ENCODE measurements around the gene SBK3. TPM values are rescaled to one million over a fixed set of nuclear protein-coding genes. Genes with fewer than 3 reads are reported as not detected.
"Not testable (repeated sequence)": the region's sequence is repeated elsewhere in the genome, so short reads cannot be mapped to it uniquely, and the experiment has no call there.

The SBK3 gene
- total RNA-seq, 4 donors from 2014 or later, result not detected

DNA sequence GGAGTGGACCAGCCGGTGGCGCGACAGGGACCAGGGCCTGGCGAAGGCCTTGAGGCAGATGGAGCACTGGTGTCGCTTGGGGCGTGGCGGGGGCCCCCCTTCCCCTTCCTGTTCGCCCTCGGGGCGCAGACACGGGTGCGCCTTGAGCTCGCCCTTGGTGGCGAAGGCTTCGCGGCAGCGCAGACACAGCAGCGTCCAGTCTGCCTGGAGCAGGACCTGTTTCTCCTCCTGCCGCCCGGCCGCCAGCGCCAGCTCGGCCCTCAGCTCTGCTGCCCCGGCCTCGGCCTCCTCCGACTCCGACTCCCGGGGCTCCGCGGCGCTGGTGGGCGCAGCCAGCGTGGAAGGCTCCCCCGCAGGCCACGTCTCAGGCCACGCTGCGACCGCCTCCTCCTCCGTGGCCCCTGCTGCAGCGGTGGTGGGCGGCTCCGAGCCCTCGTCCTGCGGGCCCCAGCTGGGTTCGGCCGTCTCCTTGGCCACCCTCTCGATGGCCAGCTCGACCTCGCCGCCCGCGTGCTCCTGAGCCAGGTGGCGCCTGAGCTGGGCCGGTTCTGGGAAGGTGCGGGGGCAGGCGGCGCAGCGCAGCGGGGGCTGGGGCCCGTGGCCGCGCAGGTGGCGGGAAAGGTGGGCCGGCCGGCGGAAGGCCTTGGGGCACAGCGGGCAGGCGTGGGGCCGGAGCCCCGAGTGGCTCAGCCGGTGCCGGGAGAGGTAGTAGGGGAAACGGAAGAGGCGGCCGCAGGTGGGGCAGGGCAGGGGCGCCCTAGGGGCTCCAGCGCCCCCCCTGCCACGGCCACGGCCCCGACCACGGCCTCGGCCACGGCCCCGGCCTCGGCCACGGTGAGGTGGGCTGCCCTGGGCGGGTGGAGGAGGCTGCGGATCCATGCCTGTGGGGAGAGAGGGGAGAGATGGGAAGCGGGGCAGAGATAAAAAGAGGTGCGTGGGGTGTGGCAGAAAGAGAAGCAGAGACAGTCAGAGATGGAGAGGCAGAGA is 33.7 kb upstream of the SBK3 start:
- 93 to 95% methylated on average over 7 to 79 of the region's 90 CpGs for WGBS, 2 donors (ENCODE audit: low coverage in 1 of 2)
- peak overlapping the region in 1 of 4 donors; percentile 94 for H3K27ac ChIP-seq
- H3K4me3 ChIP-seq, result peak overlapping the region in 2 of 4 donors; percentile 71 to 95
- H3K4me1 ChIP-seq, result peaks cover 0 to 25% (median 17%) of the 10 kb centered on the region in 4 donors
- H3K27me3 ChIP-seq, result no peaks in the 10 kb centered on the region
- intact Hi-C loops (cut with DNase I; ENCODE audit: low total_unique reads), result no loop called here
- DNase-seq, result no peak
- in situ Hi-C loops (cut with MboI; ENCODE audit: low pct_ligation_motif_present in 1 of 4, low pct_unique_long_range_greater_than_20kb in 1 of 4, low sequenced_read_pairs in 3 of 4), result no loop called here
- peaks cover 0 to 6% (median 0%) of the 10 kb centered on the region in 4 donors for H3K36me3 ChIP-seq
- no peaks in the 10 kb centered on the region for H3K9me3 ChIP-seq
- TF ChIP-seq EP300 (IDR thresholded peaks at IDR 0.05; ENCODE audit: low read depth) (no peak), POLR2A (IDR thresholded peaks at IDR 0.05) (no peak), POLR2AphosphoS5 (IDR thresholded peaks at IDR 0.05) (no peak)
- TF ChIP-seq, protein P1, sequence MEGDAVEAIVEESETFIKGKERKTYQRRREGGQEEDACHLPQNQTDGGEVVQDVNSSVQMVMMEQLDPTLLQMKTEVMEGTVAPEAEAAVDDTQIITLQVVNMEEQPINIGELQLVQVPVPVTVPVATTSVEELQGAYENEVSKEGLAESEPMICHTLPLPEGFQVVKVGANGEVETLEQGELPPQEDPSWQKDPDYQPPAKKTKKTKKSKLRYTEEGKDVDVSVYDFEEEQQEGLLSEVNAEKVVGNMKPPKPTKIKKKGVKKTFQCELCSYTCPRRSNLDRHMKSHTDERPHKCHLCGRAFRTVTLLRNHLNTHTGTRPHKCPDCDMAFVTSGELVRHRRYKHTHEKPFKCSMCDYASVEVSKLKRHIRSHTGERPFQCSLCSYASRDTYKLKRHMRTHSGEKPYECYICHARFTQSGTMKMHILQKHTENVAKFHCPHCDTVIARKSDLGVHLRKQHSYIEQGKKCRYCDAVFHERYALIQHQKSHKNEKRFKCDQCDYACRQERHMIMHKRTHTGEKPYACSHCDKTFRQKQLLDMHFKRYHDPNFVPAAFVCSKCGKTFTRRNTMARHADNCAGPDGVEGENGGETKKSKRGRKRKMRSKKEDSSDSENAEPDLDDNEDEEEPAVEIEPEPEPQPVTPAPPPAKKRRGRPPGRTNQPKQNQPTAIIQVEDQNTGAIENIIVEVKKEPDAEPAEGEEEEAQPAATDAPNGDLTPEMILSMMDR (IDR thresholded peaks at IDR 0.05), result no peak

DNA sequence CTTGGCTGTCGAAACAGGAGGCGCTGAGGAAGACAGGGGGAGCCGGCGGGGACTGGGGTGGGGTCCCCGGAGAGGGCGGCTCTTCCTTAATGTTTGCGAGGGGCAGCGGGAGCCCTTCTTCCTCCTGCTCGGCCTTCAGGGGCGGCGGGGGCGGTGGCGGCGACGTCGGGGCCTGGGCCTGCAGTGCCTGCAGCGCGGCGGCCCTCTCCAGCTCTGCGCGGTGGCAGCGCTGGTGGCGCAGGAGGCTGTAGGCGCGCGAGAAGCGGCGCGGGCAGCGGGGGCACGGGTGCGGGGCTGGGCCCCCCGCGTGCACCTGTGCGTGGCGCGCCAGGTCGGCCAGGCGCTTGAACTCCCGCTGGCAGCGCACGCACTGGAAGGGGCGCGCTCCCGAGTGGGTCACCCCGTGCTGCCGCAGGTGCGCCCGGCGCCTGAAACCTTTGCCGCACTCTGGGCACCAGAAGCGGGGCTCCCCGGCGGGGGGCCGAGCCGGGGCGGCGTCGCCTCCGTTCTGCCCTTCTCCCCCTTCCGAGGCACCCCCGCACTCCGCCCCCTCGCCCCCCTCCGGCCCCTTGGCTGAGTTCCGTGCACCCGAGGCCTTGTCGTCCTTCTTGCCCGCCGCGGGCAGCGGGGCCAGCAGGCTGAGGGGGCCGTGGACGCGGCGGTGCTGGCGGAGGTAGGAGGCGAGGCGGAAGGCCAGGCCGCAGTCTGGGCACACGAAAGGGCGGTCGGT is 32.9 kb upstream of the SBK3 start:
- Histone ChIP-seq H3K36me3 (peaks cover 0 to 6% (median 0%) of the 10 kb centered on the region in 4 donors), H3K9me3 (no peaks in the 10 kb centered on the region), H3K4me3 (no peak overlapping the region), H3K27ac (no peak overlapping the region), H3K4me1 (peaks cover 0 to 25% (median 17%) of the 10 kb centered on the region in 4 donors), H3K27me3 (no peaks in the 10 kb centered on the region)
- no peak for DNase-seq
- 96% methylated on average over 57 of the region's 83 CpGs; no CpG with 5 or more reads in 1 of the 2 donors for WGBS, 2 donors (ENCODE audit: low coverage in 1 of 2)
- intact Hi-C loops (cut with DNase I; ENCODE audit: low total_unique reads) (no loop called here), in situ Hi-C loops (cut with MboI; ENCODE audit: low pct_ligation_motif_present in 1 of 4, low pct_unique_long_range_greater_than_20kb in 1 of 4, low sequenced_read_pairs in 3 of 4) (no loop called here)
- TF ChIP-seq EP300 (IDR thresholded peaks at IDR 0.05; ENCODE audit: low read depth) (no peak), POLR2AphosphoS5 (IDR thresholded peaks at IDR 0.05) (no peak), POLR2A (IDR thresholded peaks at IDR 0.05) (no peak)
- TF ChIP-seq, protein P1 (IDR thresholded peaks at IDR 0.05), result no peak

DNA sequence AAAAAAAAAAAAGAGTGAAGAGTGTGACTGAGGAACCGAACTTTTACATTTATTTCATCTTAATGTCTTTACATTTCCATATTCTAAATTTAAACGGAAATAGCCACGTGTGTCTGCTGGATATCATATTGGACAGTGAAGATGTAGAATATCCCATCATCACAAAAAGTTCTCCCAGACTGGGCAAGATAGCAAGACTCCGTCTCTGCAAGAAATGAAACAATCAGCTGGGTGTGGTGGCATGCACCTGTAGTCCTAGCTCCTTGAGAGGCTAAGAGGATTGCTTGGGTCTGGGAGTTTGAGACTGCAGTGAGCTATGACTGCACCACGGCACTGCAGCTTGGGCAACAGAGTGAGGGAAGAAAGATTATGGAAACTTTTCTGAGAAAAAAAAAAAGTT is 31.4 kb upstream of the SBK3 start:
- H3K27me3 ChIP-seq, result no peaks in the 10 kb centered on the region
- TF ChIP-seq, protein P1 (IDR thresholded peaks at IDR 0.05), result no peak
- no peak for TF ChIP-seq EP300 (IDR thresholded peaks at IDR 0.05; ENCODE audit: low read depth)
- TF ChIP-seq POLR2AphosphoS5 (IDR thresholded peaks at IDR 0.05), result no peak
- TF ChIP-seq POLR2A (IDR thresholded peaks at IDR 0.05), result no peak
- H3K9me3 ChIP-seq, result no peaks in the 10 kb centered on the region
- no peak for DNase-seq
- H3K4me1 ChIP-seq, result peaks cover 0 to 18% (median 15%) of the 10 kb centered on the region in 4 donors
- intact Hi-C loops (cut with DNase I; ENCODE audit: low total_unique reads) (no loop called here), in situ Hi-C loops (cut with MboI; ENCODE audit: low pct_ligation_motif_present in 1 of 4, low pct_unique_long_range_greater_than_20kb in 1 of 4, low sequenced_read_pairs in 3 of 4) (no loop called here)
- H3K4me3 ChIP-seq, result no peak overlapping the region
- H3K36me3 ChIP-seq, result peaks cover 0 to 6% (median 0%) of the 10 kb centered on the region in 4 donors
- 88 to 92% methylated on average over 4 to 5 of the region's 5 CpGs for WGBS, 2 donors (ENCODE audit: low coverage in 1 of 2)
- H3K27ac ChIP-seq, result no peak overlapping the region

DNA sequence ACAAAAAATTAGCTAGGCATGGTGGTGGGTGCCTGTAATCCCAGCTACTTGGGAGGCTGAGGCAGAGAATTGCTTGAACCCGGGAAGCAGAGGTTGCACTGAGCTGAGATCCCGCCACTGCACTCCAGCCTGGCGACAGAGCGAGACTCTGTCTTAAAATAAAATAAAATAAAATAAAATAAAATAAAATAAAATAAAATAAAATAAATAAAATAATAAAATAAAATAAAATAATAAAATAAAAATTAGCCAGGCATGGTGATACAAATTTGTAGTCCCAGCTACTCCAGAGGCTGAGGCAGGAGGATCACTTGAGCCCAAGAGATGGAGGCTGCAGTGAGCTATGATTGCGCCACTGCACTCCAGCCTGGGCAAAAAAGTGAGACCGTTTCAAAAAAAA is 28.6 kb upstream of the SBK3 start:
- H3K9me3 ChIP-seq; DNase-seq; H3K4me1 ChIP-seq; H3K27me3 ChIP-seq; H3K36me3 ChIP-seq; H3K4me3 ChIP-seq; intact Hi-C loops (cut with DNase I; ENCODE audit: low total_unique reads); H3K27ac ChIP-seq; in situ Hi-C loops (cut with MboI; ENCODE audit: low pct_ligation_motif_present in 1 of 4, low pct_unique_long_range_greater_than_20kb in 1 of 4, low sequenced_read_pairs in 3 of 4): not testable (repeated sequence)
- WGBS, 2 donors (ENCODE audit: low coverage in 1 of 2), result 66 to 85% methylated on average over 2 to 6 of the region's 6 CpGs

DNA sequence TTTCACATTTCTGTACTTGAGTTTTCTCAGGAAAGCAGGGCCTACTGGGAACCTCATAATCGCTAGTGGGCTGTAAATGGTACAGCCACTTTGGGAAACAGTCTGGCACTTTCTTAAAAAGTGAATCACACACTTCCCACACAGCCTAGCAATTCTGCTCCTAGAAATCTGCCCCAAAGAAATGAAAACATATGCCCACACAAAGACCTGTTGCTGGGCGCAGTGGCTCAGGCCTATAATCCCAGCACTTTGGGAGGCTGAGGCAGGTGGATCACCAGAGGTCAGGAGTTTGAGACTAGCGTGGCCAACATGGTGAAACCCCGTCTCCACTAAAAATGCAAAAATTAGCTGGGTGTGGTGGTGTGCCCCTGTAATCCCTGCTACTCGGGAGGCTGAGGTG is 24.1 kb upstream of the SBK3 start:
- H3K4me3 ChIP-seq; DNase-seq; in situ Hi-C loops (cut with MboI; ENCODE audit: low pct_ligation_motif_present in 1 of 4, low pct_unique_long_range_greater_than_20kb in 1 of 4, low sequenced_read_pairs in 3 of 4); H3K27ac ChIP-seq; intact Hi-C loops (cut with DNase I; ENCODE audit: low total_unique reads); H3K9me3 ChIP-seq; H3K36me3 ChIP-seq; H3K4me1 ChIP-seq: not testable (repeated sequence)
- peaks cover 12% of the 10 kb centered on the region for H3K27me3 ChIP-seq
- WGBS, 2 donors (ENCODE audit: low coverage in 1 of 2), result 50 to 88% methylated on average over 1 to 5 of the region's 5 CpGs

Measured in transverse colon (tissue), 4 donors.